ENCODE measurements around the gene ANKRD33B.

The ANKRD33B gene

DNA sequence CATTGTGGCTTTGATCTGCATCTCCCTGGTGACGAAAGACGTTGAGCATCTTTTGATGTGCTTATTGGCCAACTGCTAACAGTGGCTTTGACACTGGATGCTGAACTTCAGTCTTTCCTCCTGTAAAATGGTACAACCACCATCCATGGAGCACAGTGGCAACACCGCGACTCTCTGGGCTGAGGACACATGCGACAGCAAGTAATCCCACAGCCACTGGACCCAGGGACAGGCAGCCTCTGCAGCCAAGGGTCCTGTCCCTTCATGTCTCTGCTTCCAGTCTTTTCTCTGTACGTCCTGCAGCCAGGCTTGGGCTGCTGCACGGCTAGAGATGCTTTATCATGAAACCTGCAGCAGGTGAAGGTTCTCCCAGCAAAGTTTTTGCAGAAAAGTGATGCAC, 113.7 kb downstream of the ANKRD33B start:
- DNase-seq (ENCODE audit: low read depth) = no peak

DNA sequence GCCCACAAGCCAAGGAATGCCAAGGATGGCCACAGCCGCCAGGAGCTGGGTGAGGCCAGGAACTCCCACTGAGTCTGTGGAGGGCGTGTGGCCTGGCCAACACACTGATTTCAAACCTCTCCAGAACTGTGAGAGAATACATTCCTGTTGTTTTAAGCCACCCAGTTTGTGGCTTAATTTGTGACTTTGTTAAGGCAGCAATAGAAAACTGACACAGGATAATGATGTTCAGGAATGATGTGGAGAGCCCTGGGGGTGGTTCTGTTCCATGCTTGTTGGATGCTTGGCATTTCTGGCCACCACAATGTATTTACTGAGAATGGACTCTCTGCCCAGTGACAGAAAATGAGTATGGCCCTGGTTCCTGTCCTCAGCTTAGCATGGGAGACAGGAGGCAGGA, 114.4 kb downstream of the ANKRD33B start:
- no peak for DNase-seq (ENCODE audit: low read depth)

DNA sequence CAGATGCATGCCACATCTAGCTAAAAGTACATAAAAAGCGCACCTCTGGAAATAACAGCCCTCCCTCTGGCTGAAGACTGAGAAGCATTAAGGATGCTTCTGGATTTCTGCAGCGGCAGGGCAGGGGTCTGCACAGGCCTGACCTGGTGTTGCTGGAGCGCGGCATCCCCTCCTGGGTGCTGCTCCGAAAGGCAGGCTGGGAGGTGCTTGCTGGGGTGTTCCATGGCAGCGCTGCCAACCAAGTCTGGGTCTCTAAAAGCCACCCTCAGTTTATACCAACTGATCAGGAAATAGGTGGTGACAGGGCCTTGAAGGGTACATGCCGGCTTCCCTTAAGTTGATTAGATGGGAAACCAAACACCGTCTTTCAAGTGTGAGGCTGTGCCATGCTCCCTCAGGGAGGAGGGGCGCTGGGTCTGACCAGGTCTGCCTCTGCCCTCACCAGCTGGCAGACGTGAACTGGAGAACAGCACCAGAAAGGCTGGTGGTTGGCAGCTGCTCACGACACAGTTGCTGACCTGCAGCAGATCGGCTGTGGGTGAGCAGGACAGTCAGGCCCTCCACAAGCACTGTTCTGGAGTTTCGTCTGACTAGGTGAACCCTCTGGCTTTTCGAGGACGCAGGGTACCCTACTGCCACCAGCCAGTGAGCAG, 115.6 kb downstream of the ANKRD33B start:
- no peak for DNase-seq (ENCODE audit: low read depth)

GRCh38 chr5:10680876-10681481, 117.1 kb downstream of the ANKRD33B start:
- DNase-seq (ENCODE audit: low read depth) = no peak

GRCh38 chr5:10681731-10682679, 118.1 kb downstream of the ANKRD33B start:
- no peak for DNase-seq (ENCODE audit: low read depth)

DNA sequence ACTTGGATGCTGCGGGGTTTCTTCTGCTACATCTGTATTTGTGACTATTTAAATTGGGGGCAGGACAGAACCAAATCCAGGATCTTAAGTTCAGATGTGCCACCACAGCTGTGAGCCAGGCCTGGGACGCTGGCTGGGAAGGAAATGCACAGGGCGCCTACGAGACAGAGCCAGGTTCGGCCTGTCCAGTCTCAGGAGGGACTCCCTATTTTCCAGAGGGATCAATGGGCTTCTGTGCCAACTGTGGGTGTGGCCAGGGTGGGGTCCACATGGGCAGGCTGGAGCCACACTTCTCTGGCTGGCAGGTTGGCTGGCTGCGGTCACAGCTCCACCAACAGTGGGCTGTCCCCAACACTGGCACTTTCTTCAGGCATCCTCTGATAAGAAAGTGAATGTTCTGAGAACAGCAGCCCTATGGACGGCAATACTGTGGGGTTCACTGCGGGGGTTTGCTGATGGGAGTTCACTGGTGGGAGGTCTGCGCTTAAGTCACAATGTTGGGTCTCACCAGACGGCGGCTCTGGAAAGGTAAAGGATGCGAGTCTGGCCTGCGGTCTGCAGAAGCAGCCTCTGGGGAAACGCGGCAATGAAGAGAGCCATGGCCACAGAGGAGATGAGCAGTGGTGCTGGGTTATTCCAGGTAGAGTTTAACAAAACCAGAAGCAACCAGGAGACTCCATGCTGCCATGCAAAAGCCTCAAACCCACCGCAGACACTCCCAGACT, 119.1 kb downstream of the ANKRD33B start:
- no peak for DNase-seq (ENCODE audit: low read depth)

DNA sequence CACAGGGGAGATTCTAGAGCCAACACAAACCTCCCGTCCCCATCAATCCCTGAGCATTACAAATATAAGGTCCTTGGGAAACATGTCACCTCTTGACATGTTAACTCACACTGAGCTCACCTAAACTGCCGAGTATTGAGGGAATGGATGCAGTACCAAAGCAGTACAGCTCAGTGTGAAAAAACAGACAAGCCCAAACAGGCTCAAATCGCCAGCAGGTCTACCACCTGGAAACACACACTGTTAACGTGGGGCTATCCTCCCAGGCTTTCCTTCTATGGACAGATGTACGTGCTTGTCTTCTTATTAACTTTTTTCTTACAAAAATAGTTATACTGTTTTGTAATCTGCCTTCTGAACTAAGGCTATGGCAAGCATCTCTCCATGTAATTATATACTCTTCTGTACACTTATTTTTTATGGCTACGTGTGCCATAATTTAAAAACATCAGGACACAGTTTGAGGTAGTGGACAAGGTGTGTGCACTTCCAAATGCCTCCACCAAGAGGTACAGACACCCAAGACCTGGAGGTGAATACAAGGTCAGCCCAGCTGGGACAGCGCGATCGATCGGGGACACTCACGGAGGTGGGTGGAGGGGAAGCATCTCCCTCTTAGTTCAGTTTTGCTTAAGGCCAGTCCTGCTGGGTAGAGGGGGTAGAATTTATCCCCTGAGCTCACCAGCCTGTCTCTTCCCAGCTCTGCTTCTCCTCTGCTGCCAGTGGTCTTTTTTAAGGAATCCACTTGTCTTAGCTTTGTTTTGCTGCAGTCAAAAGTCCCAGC, 120.6 kb downstream of the ANKRD33B start:
- DNase-seq (ENCODE audit: low read depth) = no peak

DNA sequence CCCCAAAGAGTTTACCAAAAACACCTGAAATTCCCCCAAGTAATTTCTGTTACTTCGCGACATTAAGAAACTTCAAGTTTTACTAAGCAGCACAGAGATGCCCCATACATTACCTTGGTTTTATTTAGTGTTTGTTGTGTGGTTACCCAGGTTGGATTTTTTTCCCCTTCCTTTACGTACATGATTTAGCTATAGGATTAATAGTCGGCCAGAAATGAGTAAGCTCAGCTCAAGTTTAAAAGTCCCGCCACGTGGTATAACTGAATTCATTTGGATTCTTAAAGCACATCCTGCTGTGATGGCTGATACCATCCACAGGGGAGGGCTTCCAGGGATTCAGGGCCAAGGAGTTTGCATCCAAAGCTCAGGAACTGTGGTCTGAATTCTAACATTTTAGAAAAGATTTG, 121.2 kb downstream of the ANKRD33B start:
- DNase-seq (ENCODE audit: low read depth) = no peak

- no peak for DNase-seq (ENCODE audit: low read depth)
Observed at GRCh38 chr5:10686890-10687289, 123.0 kb downstream of the ANKRD33B start.

DNA sequence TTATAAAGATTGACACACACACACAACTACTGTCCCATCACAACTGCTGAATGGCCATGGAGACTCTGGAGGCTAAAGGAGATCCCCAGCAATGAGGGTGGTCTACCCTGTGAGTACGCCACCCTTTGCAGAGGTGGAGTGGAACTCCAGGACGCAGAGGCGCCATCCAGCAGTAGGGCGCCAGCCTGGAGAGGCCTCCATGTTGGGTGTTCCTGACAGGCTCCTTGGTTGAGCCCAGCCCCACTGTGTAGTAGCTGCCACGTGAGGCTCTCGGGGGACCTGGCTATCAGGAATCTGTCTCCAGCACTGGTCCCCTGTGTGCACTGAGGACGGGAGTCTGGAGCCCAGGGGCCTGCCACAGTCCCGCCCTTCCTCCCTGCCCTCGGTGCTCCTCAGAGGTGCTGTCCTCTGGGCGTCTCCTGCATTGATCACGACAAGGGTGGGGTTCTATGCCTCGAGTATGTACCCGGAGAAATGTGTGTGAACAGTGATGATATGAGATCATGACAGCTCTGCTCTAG, 124.8 kb downstream of the ANKRD33B start:
- DNase-seq (ENCODE audit: low read depth) = no peak

DNA sequence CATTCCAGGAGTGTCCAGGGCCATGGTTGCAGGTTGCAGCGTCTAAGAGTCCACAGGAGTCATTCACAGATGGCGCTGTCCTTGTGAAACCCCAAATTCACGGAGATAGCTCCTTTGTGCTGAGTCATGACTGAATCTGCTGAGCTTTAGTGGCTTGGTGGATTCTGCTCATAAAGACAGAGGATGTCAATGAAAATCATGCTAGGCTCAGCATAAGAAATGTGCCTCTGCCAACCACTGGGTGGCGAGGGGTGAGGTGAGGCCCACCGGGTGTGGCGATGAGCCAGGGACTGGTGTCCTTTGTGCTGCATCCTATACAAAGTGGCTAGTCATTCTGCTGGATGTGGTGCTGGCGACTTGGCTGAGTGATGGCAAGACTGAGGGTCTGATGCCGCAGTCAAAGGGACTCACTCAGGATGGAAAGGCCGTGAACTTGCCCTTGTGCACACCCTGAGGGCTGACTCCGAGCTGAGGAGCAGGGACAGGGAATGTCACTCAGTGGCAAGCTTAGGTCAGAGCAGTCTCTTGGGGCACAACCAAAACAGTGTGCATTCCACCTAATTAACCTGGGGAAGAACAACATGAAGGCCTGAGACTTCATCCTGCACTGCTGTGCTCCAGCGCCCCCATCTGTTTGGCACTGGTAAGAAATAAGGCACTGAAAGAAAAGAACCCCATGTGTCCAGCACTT, 125.7 kb downstream of the ANKRD33B start:
- DNase-seq (ENCODE audit: low read depth) = no peak

DNA sequence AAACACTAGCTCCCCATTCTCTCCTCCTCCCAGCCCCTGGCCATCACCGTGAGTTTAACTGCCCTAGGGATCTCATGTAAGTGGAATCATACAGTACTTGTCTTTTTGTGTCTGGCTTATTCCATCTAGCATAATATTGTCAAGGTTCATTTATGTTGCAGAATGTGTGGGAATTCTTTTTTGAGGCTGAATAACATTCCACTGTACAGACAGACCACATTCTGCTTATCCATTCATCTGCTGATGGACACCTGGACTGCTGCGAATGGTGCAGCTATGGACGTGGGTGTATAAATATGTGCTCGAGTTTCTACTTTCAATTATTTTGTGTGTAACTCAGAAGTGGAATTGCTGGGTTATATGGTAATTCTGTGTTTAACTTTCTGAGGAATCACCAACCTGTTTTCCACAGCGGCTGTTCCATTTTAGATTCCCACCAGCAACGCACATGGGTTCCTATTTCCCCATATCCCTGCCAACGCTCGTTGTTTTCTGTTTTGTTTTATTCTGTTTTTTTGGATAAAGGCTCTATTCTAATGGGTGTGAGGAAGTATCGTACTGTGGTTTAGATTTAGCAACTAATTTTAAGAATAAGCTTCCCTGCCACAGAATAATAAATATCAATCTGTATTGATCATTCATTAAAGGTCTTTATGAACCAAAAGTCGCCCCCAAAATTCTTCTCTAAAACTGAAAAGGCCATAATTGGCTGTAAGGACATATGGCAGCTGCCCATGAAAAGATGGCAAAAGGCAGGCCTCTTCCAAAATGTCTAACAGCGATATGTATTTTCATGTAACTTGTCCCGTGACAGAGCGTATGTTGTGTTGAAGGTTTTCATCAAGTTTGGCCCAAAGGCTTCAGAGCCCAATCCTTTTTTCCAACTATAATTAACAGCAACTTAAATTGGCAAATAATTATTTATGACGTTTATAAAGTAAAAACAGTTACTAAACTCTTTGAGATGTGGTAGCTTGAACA, 126.9 kb downstream of the ANKRD33B start:
- DNase-seq (ENCODE audit: low read depth) = no peak

- no peak for DNase-seq (ENCODE audit: low read depth)
Observed at GRCh38 chr5:10691826-10692785, 128.2 kb downstream of the ANKRD33B start.

DNA sequence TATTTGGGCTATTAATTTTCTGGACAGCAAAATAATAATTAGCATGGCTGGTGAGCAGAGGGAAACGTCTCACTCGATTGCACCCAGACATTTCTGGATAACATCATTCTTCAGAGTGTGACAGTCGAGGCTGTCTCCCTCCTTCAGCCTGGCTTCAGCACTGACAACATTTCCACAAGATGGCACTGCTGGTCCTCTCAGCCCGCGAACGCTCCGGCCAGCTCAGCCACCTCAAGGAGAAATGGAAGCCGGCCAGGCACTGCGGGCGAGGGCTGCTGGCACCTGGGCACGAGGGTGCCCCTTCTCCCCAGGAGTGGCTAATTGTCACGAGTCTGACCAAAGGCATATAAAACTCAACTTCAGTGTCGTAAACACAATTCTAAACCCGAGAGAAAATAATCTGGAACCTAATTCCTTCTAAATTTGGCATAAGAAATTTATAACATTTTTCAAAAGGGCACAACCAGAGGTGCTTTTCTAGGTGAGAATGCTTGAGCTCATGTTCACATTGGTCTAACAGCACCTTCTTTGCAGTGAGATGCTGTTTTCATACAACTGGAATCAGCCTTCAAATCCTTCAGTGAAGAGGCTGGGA, 131.3 kb downstream of the ANKRD33B start:
- no peak for DNase-seq (ENCODE audit: low read depth)

DNA sequence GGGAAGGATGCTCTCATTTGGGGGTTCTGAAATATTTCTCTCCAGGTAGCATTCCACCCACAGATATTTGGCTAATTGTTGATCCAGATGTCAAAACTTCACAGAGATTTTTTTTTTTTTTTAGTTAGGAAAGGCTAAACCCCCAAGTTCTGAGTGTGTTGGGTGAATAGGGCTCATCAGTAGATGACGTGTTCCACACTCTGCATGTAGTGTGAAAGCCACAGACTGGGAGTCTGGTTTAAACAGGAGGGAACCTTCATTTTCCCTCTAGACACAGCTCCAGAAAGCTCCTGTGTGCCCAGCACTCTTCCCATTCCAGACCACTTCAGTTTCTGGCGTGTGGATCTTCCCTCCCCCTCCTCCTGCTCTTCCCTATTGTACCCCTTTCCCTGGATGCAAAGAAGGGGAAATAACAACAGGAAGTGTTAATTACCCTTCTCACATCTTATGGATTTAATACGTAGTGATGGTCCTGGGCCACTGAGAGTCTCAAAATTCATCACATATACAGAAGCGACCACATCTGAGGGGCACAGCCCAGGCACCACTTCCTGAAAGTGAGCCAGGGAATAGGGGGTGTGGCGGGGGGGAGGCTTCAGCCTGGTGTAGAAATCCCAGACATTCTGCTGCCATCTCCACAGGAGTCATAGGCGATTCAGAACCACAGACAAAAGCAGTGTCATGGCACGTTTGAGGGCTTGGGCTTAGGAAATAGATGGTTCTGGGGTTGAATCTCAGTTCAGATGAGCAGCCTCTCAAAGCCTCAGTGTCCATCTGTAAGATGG, 132.1 kb downstream of the ANKRD33B start:
- DNase-seq (ENCODE audit: low read depth) = no peak

DNA sequence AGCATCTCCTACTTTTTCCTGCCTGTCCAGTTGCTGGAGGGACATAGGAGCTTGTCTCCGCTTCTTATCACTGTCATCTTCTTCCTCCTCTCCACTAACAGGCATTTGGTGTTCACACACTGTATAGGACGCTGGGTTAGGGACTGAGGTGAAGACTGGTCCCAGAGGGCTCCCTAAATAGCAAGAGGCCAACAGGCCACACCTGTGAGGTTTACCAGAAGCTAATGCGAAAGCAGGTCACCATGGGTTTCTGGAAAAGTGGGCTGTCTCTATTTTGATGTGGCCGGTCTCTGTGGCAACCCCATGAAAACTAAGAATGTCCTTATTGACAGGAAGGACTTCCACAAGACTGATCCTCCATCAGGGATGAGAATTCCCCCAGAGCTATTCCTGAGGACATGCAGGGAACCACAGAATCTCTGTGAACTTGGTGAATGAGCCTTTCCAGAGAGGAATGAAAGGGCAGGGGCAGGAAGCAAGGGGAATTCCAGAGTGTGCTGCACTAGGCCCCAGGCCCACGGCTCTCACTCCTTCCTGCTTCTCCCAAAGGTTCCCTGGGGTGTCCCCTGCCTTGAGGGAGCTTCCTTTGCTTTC, 135.5 kb downstream of the ANKRD33B start:
- no peak for DNase-seq (ENCODE audit: low read depth)

DNA sequence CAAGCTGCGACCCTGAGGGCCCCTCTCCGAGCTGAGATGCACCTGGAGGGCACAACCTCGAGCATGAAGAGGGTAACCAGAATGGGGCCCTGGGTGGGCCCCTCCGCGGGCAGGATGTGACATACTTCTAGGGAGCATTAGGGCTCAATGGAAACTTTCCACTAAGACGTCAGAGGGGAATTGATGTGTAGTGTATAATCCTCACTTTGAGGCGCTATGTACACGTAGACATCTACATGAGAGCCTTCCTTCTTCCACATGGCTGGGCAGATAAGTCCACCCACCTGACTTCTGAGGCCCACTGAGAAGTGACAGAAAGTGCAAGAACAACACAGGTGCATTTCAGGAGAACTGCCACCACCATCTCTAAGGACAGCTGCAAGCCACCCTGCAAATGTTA, 136.1 kb downstream of the ANKRD33B start:
- no peak for DNase-seq (ENCODE audit: low read depth)

Data from activated T-cell treated with anti-CD3 and anti-CD28 coated beads for 1 hour (primary cell).